A673 (cell line): ENCODE data around the gene CBX3. TPM values are rescaled to one million over a fixed set of nuclear protein-coding genes. Genes with fewer than 3 reads are reported as not detected.

ENCODE experiments used
- BruUV-seq: library from RNA; stranded (reverse); fragments of 400-500 nt; replicated peaks from 2 replicates; lab custom pipeline; 2021; lab: Mats Ljungman, UMichigan
- CTCF ChIA-PET: fragments of 300-600 bp; sonication (Branson Sonifier 250); formaldehyde crosslinking; loops from one replicate; lab custom pipeline; 2022; ENCODE audit warnings: antibody characterized with exemption; lab: Charles Lee
- POLR2A ChIA-PET: fragments of 300-600 bp; sonication (Branson Sonifier 250); formaldehyde crosslinking; loops from one replicate; lab custom pipeline; 2022; ENCODE audit warnings: antibody characterized with exemption; ENCODE audit not compliant: low non-redundant PET; lab: Charles Lee
- DNase-seq: peaks from one replicate; pipeline ENCODE4 v3.0.0-alpha.2; 2015; ENCODE audit warnings: low spot score
- H3K27ac ChIP-seq: fragments of 200-600 bp; sonication (generic); 2 replicates; pipeline ENCODE4 v1.5.1; 2016; ENCODE audit warnings: mixed run types, low read depth, mild to moderate bottlenecking, mixed read lengths, antibody characterized with exemption, low read length; ENCODE audit not compliant: poor library complexity, severe bottlenecking
- H3K27me3 ChIP-seq: fragments of 200-600 bp; sonication (generic); replicated peaks from 2 replicates; pipeline ENCODE4 v1.6.1; 2017; ENCODE audit warnings: mixed run types, low read depth, mild to moderate bottlenecking, mixed read lengths, antibody characterized with exemption, low read length; ENCODE audit not compliant: insufficient read depth, poor library complexity
- H3K36me3 ChIP-seq: fragments of 200-600 bp; sonication (generic); 2 replicates; pipeline ENCODE4 v1.6.1; 2016; ENCODE audit warnings: mixed run types, mild to moderate bottlenecking, mixed read lengths, antibody characterized with exemption, low read length; ENCODE audit not compliant: insufficient read depth, poor library complexity, severe bottlenecking
- H3K4me1 ChIP-seq: fragments of 200-600 bp; sonication (generic); 2 replicates; pipeline ENCODE4 v1.6.1; 2017; ENCODE audit warnings: mixed run types, mild to moderate bottlenecking, mixed read lengths, antibody characterized with exemption, low read length; ENCODE audit not compliant: insufficient read depth, poor library complexity, severe bottlenecking
- H3K4me3 ChIP-seq: fragments of 200-600 bp; sonication (generic); 2 replicates; pipeline ENCODE4 v1.5.1; 2016; ENCODE audit warnings: low read depth, mixed run types, mild to moderate bottlenecking, mixed read lengths, low read length; ENCODE audit not compliant: poor library complexity, severe bottlenecking
- H3K9me3 ChIP-seq: fragments of 200-600 bp; sonication (generic); 2 replicates; pipeline ENCODE4 v1.6.1; 2016; ENCODE audit warnings: mixed run types, low read depth, mild to moderate bottlenecking, mixed read lengths, antibody characterized with exemption, low read length; ENCODE audit not compliant: poor library complexity, severe bottlenecking
- CTCF ChIP-seq: fragments of 300-800, 200-600 bp; sonication (generic); conservative IDR thresholded peaks from 2 replicates; pipeline ENCODE4 v1.5.1; 2017; ENCODE audit warnings: low read depth, mild to moderate bottlenecking, antibody characterized with exemption, low read length, moderate library complexity, mixed read lengths
- EZH2 ChIP-seq: fragments of 200-600 bp; sonication (generic); IDR thresholded peaks from 2 replicates; pipeline ENCODE4 v1.6.1; 2017; ENCODE audit warnings: borderline replicate concordance, low read depth, mild to moderate bottlenecking, mixed read lengths, antibody characterized with exemption, low read length; ENCODE audit not compliant: poor library complexity, severe bottlenecking
- intact Hi-C: fragments of 100-400 bp; cut with micrococcal nuclease; formaldehyde crosslinking; loops from one replicate; pipeline ENCODE4 v1.10.0; 2022; ENCODE audit not compliant: unreplicated experiment
- total RNA-seq: library from RNA; stranded (reverse); gene quantifications from 2 replicates; pipeline ENCODE4 v1.2.3, GENCODE V29; 2021

Gene CBX3
- total RNA-seq, 1 experiment from 2014 or later, result 228 TPM

GRCh38 chr7:26199301-26200037 lies 2.1 kb upstream of the CBX3 start:
- POLR2A ChIA-PET, result interaction anchor here (0.6 to 0.7 kb wide), 3 partner anchors 20 to 167 kb away, joined by 3 to 5 read pairs (median 4); no protein-coding TSS in a partner anchor
- no peaks in the 10 kb centered on the region for H3K9me3 ChIP-seq
- H3K27ac ChIP-seq, result peak overlapping the region; percentile 100
- no TSS peak for BruUV-seq
- peaks cover 29% of the 10 kb centered on the region for H3K4me1 ChIP-seq
- no peak for TF ChIP-seq EZH2
- no peak for TF ChIP-seq CTCF
- DNase-seq, result peak; percentile 80
- intact Hi-C loops, result loop anchor here (1.0 to 5.0 kb wide), 4 partner anchors 109 to 337 kb away; no protein-coding TSS in a partner anchor
- no peaks in the 10 kb centered on the region for H3K27me3 ChIP-seq
- H3K36me3 ChIP-seq, result peaks cover 63% of the 10 kb centered on the region
- CTCF ChIA-PET, result no interaction called here
- peak overlapping the region; percentile 91 for H3K4me3 ChIP-seq

GRCh38 chr7:26200038-26200443 lies 1.5 kb upstream of the CBX3 start:
- POLR2A ChIA-PET, result interaction anchor here (0.6 to 0.7 kb wide), 3 partner anchors 20 to 166 kb away, joined by 3 to 5 read pairs (median 4); no protein-coding TSS in a partner anchor
- no peaks in the 10 kb centered on the region for H3K9me3 ChIP-seq
- H3K4me1 ChIP-seq, result peaks cover 24% of the 10 kb centered on the region
- H3K27me3 ChIP-seq, result no peaks in the 10 kb centered on the region
- BruUV-seq, result no TSS peak
- peak overlapping the region; percentile 100 for H3K27ac ChIP-seq
- peaks cover 57% of the 10 kb centered on the region for H3K36me3 ChIP-seq
- CTCF ChIA-PET, result interaction anchor here (0.7 kb wide), 1 partner anchor 37 kb away, joined by 3 read pairs; no protein-coding TSS in a partner anchor
- intact Hi-C loops, result loop anchor here (1.0 to 5.0 kb wide), 2 partner anchors 258 to 338 kb away; no protein-coding TSS in a partner anchor
- TF ChIP-seq EZH2 (no peak), CTCF (no peak)
- peak overlapping the region; percentile 91 for H3K4me3 ChIP-seq
- DNase-seq, result peak; percentile 81

GRCh38 chr7:26200444-26201246 lies 900 bp upstream of the CBX3 start, which contains the start of gene HNRNPA2B1:
TSS of gene HNRNPA2B1 (minus strand) at chr7:26200746. CDS start at chr7:26200577, 169 bp downstream.
- Histone ChIP-seq H3K4me1 (peaks cover 24% of the 10 kb centered on the region), H3K9me3 (no peaks in the 10 kb centered on the region), H3K36me3 (peaks cover 55% of the 10 kb centered on the region), H3K27ac (peak within 1 kb of the TSS; percentile 100), H3K27me3 (no peaks in the 10 kb centered on the region), H3K4me3 (peak within 1 kb of the TSS; percentile 91)
- no TSS peak for BruUV-seq
- ChIA-PET POLR2A (interaction anchor here (0.5 to 0.7 kb wide), 4 partner anchors 13 to 140 kb away, joined by 3 to 5 read pairs (median 4); no protein-coding TSS in a partner anchor), CTCF (interaction anchor here (0.7 kb wide), 1 partner anchor 36 kb away, joined by 3 read pairs; no protein-coding TSS in a partner anchor)
- DNase-seq, result peak; percentile 98
- intact Hi-C loops, result loop anchor here (1.0 to 5.0 kb wide), 2 partner anchors 258 to 338 kb away; no protein-coding TSS in a partner anchor
- no peak for TF ChIP-seq EZH2
- 0 out of 2 replicates have a peak, but pooled peaks have one; percentile 18 for TF ChIP-seq CTCF
